SH-SY5Y (cell line): ENCODE measurements around the gene TBC1D22A.

Source experiments
- GATA2 ChIP-seq: IDR thresholded peaks from 2 replicates; pipeline ENCODE4 v1.6.1; 2011; ENCODE audit warnings: mild to moderate bottlenecking, low read depth, low read length
- GATA3 ChIP-seq: IDR thresholded peaks from 2 replicates; pipeline ENCODE4 v1.6.1; 2011; ENCODE audit warnings: low read depth, mild to moderate bottlenecking, low read length, moderate library complexity

GRCh38 chr22:46941968-46942798, 179.7 kb downstream of the TBC1D22A start:
- TF ChIP-seq GATA2: no peak
- no peak for TF ChIP-seq GATA3
